GM12891 (cell line): Measurements from ENCODE around the gene IMMP2L.

Experiments
- DNase-seq: peaks from one replicate; pipeline ENCODE4 v3.0.0; 2011; ENCODE audit warnings: low spot score; ENCODE audit not compliant: insufficient read length
- FAIRE-seq: peaks from 2 replicates; lab custom pipeline; 2011; peaks lifted over from hg19 to GRCh38; lab: Jason Lieb, UNC
- PAX5 ChIP-seq: IDR thresholded peaks from 2 replicates; pipeline ENCODE4 v1.6.1; 2011; ENCODE audit warnings: low read length, moderate library complexity, mild to moderate bottlenecking; ENCODE audit not compliant: insufficient read depth, severe bottlenecking
- POLR2A ChIP-seq: IDR thresholded peaks from 2 replicates; pipeline ENCODE4 v1.6.1; 2011; ENCODE audit warnings: low read depth, low read length, control low read depth
- POLR2AphosphoS5 ChIP-seq: IDR thresholded peaks from 2 replicates; pipeline ENCODE4 v1.6.1; 2011; ENCODE audit warnings: low read depth, low read length, control low read depth
- POU2F2 ChIP-seq: IDR thresholded peaks from 2 replicates; pipeline ENCODE4 v1.6.1; 2011; ENCODE audit warnings: low read depth, mild to moderate bottlenecking, control low read depth, low read length, moderate library complexity
- SPI1 ChIP-seq: IDR thresholded peaks from 2 replicates; pipeline ENCODE4 v1.6.1; 2011; ENCODE audit warnings: low read depth, low read length, control low read depth
- TAF1 ChIP-seq: IDR thresholded peaks from 2 replicates; pipeline ENCODE4 v1.6.1; 2011; ENCODE audit warnings: low read depth, low read length, control low read depth

Gene IMMP2L

GRCh38 chr7:111560773-111561653, 1.3 kb downstream of the IMMP2L start:
- FAIRE-seq (no peak), DNase-seq (no peak)
- TF ChIP-seq SPI1: peak; percentile 77
- TF ChIP-seq POU2F2: no peak
- TF ChIP-seq TAF1: no peak

GRCh38 chr7:111558991-111559390, 3.3 kb downstream of the IMMP2L start:
- no peak for DNase-seq
- TF ChIP-seq POU2F2: no peak
- no peak for TF ChIP-seq SPI1
- no peak for TF ChIP-seq TAF1
- TF ChIP-seq PAX5: no peak
- no peak for TF ChIP-seq POLR2A
- no peak for TF ChIP-seq POLR2AphosphoS5
- FAIRE-seq: peak; percentile 28

- FAIRE-seq (no peak), DNase-seq (no peak)
Measured at GRCh38 chr7:111556977-111557376, 5.3 kb downstream of the IMMP2L start.

GRCh38 chr7:111554086-111554485, 8.2 kb downstream of the IMMP2L start:
- FAIRE-seq (no peak), DNase-seq (no peak)
- TF ChIP-seq PAX5: no peak

More at GRCh38 chr7:111556977-111557376, 5.3 kb downstream of the IMMP2L start:
- TF ChIP-seq PAX5 (no peak), TAF1 (no peak), POLR2A (no peak), POLR2AphosphoS5 (no peak), SPI1 (no peak), POU2F2 (no peak)

- DNase-seq (no peak), FAIRE-seq (no peak)
- TF ChIP-seq PAX5 (no peak), SPI1 (no peak), POLR2A (no peak), TAF1 (no peak), POLR2AphosphoS5 (no peak)
Measured at GRCh38 chr7:111541067-111541466, 21.2 kb downstream of the IMMP2L start.

- TF ChIP-seq SPI1 (no peak), TAF1 (no peak), POU2F2 (no peak), POLR2A (no peak), POLR2AphosphoS5 (no peak), PAX5 (no peak)
- DNase-seq (no peak), FAIRE-seq (no peak)
Measured at GRCh38 chr7:111540199-111540815, 22.0 kb downstream of the IMMP2L start.

- no peak for FAIRE-seq
Measured at GRCh38 chr7:111537134-111537533, 25.2 kb downstream of the IMMP2L start.

GRCh38 chr7:111535142-111535870, 27.0 kb downstream of the IMMP2L start:
- FAIRE-seq: no peak
- DNase-seq: no peak
- TF ChIP-seq POU2F2 (no peak), SPI1 (peak; percentile 22; the same call in 1 of the 2 replicates)

More at GRCh38 chr7:111537134-111537533, 25.2 kb downstream of the IMMP2L start:
- TF ChIP-seq TAF1: no peak
- TF ChIP-seq POLR2AphosphoS5: no peak
- TF ChIP-seq POU2F2: no peak
- no peak for TF ChIP-seq POLR2A
- no peak for TF ChIP-seq PAX5
- TF ChIP-seq SPI1: no peak
- DNase-seq: no peak

- TF ChIP-seq SPI1 (no peak), TAF1 (no peak), POLR2A (no peak), POU2F2 (no peak), POLR2AphosphoS5 (no peak), PAX5 (no peak)
- no peak for DNase-seq
- no peak for FAIRE-seq
Measured at GRCh38 chr7:111532625-111533024, 29.7 kb downstream of the IMMP2L start.
